H1 (cell line): ENCODE results near the gene SLC24A5. TPM values are rescaled to one million over a fixed set of nuclear protein-coding genes. Genes with fewer than 3 reads are reported as not detected.

Experiments used
- CTCF ChIA-PET: fragments of 300-600 bp; sonication (Branson Sonifier 250); formaldehyde crosslinking; loops from one replicate; lab custom pipeline; 2021; ENCODE audit not compliant: partially characterized antibody; lab: Charles Lee
- POLR2A ChIA-PET: fragments of 300-600 bp; sonication (Branson Sonifier 250); formaldehyde crosslinking; loops from one replicate; lab custom pipeline; 2021; ENCODE audit warnings: inconsistent platforms; ENCODE audit not compliant: partially characterized antibody; lab: Charles Lee
- DNase-seq, 2 experiments: peaks; one replicate each; pipeline versions ENCODE4 v3.0.0 to v3.0.0-alpha.2; 2010 to 2022; ENCODE audit warnings: low spot score in 2 of 2, low read depth in 1 of 2, mixed read lengths in 1 of 2
- FAIRE-seq: peaks from 2 replicates; lab custom pipeline; 2011; peaks lifted over from hg19 to GRCh38; lab: Jason Lieb, UNC
- H2AFZ ChIP-seq: 2 replicates; pipeline ENCODE4 v1.8.1; 2012; ENCODE audit warnings: low read length, inconsistent platforms
- H2AK5ac ChIP-seq: 2 replicates; pipeline ENCODE4 v1.6.1; 2013; ENCODE audit warnings: low read depth, low read length
- H2BK120ac ChIP-seq: replicated peaks from 2 replicates; pipeline ENCODE3; 2013; ENCODE audit warnings: low read depth, low read length, inconsistent platforms
- H2BK12ac ChIP-seq: 2 replicates; pipeline ENCODE4 v1.6.1; 2013; ENCODE audit warnings: low read depth, low read length
- H2BK15ac ChIP-seq: 2 replicates; pipeline ENCODE4 v1.6.1; 2013; ENCODE audit warnings: low read length
- H2BK20ac ChIP-seq: 2 replicates; pipeline ENCODE4 v1.6.1; 2013; ENCODE audit warnings: low read length
- H2BK5ac ChIP-seq: 2 replicates; pipeline ENCODE4 v1.6.1; 2013; ENCODE audit warnings: low read depth, low read length
- H3K14ac ChIP-seq: 2 replicates; pipeline ENCODE4 v1.6.1; 2013; ENCODE audit warnings: inconsistent platforms; ENCODE audit not compliant: insufficient read length
- H3K18ac ChIP-seq: 2 replicates; pipeline ENCODE4 v1.6.1; 2013; ENCODE audit warnings: low read length; ENCODE audit errors: extremely low read depth
- H3K23ac ChIP-seq: 2 replicates; pipeline ENCODE4 v1.6.1; 2013; ENCODE audit warnings: inconsistent platforms; ENCODE audit not compliant: insufficient read length
- H3K23me2 ChIP-seq: 2 replicates; pipeline ENCODE4 v1.6.1; 2013; ENCODE audit warnings: low read depth, low read length
- H3K27ac ChIP-seq: 2 replicates; pipeline ENCODE4 v1.6.1; 2011; ENCODE audit warnings: low read depth, low read length, inconsistent platforms
- H3K27me3 ChIP-seq, 4 experiments: replicated peaks in 1 of 4; 1 replicate in 1 of 4; 2 replicates in 3 of 4; pipeline versions ENCODE4 v1.6.1 to v1.8.1; 2011 to 2013; ENCODE audit warnings: low read length in 3 of 4, mild to moderate bottlenecking in 3 of 4, inconsistent platforms in 2 of 4, mixed read lengths in 2 of 4, moderate library complexity in 1 of 4; ENCODE audit not compliant: control insufficient read depth in 3 of 4, insufficient read depth in 3 of 4; ENCODE audit errors: extremely low read depth in 1 of 4
- H3K36me3 ChIP-seq, 4 experiments: 2 replicates each; pipeline versions ENCODE4 v1.6.1 to v1.8.1; 2011 to 2013; ENCODE audit warnings: mild to moderate bottlenecking in 4 of 4, low read length in 3 of 4, moderate library complexity in 2 of 4, control low read depth in 1 of 4, inconsistent platforms in 1 of 4; ENCODE audit not compliant: insufficient read depth in 4 of 4, control insufficient read depth in 2 of 4
- H3K4ac ChIP-seq: replicated peaks from 2 replicates; pipeline ENCODE3; 2013; ENCODE audit warnings: low read length, low read depth, mixed read lengths, inconsistent platforms; ENCODE audit not compliant: insufficient read length
- H3K4me1 ChIP-seq, 4 experiments: replicated peaks in 1 of 4; 1 replicate in 1 of 4; 2 replicates in 3 of 4; pipeline versions ENCODE4 v1.6.1 to v1.8.1; 2011 to 2013; ENCODE audit warnings: low read length in 3 of 4, inconsistent platforms in 2 of 4, mixed read lengths in 1 of 4; ENCODE audit not compliant: insufficient read depth in 4 of 4, control insufficient read depth in 3 of 4
- H3K4me2 ChIP-seq, 2 experiments: 2 replicates each; pipeline versions ENCODE4 v1.6.1 to v1.8.1; 2011 to 2013; ENCODE audit warnings: low read depth in 2 of 2, low read length in 2 of 2, control low read depth in 1 of 2, inconsistent platforms in 1 of 2, mild to moderate bottlenecking in 1 of 2; ENCODE audit not compliant: insufficient read depth in 1 of 2
- H3K4me3 ChIP-seq, 4 experiments: fragments of 200-600, 300-600 bp in 1 of 4; sonication (generic), shearing (Covaris generic), sonication (Bioruptor Twin) in 1 of 4; 2 replicates each; pipeline versions ENCODE4 v1.5.1 to v1.8.1; 2011 to 2016; ENCODE audit warnings: low read length in 4 of 4, low read depth in 3 of 4, control low read depth in 2 of 4, inconsistent platforms in 2 of 4, mild to moderate bottlenecking in 2 of 4, mixed read lengths in 1 of 4, moderate library complexity in 1 of 4; ENCODE audit not compliant: insufficient read depth in 2 of 4; ENCODE audit errors: extremely low read depth in 1 of 4
- H3K56ac ChIP-seq: replicated peaks from 2 replicates; pipeline ENCODE3; 2013; ENCODE audit warnings: low read depth, mild to moderate bottlenecking, mixed read lengths, low read length, inconsistent platforms; ENCODE audit not compliant: insufficient read length
- H3K79me1 ChIP-seq: 2 replicates; pipeline ENCODE4 v1.6.1; 2013; ENCODE audit warnings: low read depth, low read length, control low read depth
- H3K79me2 ChIP-seq, 2 experiments: 2 replicates each; pipeline versions ENCODE4 v1.6.1 to v1.8.1; 2012 to 2013; ENCODE audit warnings: low read length in 2 of 2, mild to moderate bottlenecking in 2 of 2, inconsistent platforms in 1 of 2; ENCODE audit not compliant: insufficient read depth in 2 of 2, control insufficient read depth in 1 of 2
- H3K9ac ChIP-seq, 4 experiments: replicated peaks in 1 of 4; 1 replicate in 1 of 4; 2 replicates in 3 of 4; pipeline versions ENCODE4 v1.6.1 to v1.8.1; 2011 to 2013; ENCODE audit warnings: low read depth in 3 of 4, low read length in 3 of 4, control low read depth in 2 of 4, mild to moderate bottlenecking in 2 of 4, moderate library complexity in 2 of 4, inconsistent platforms in 1 of 4; ENCODE audit errors: extremely low read depth in 1 of 4
- H3K9me3 ChIP-seq, 2 experiments: 2 replicates each; pipeline versions ENCODE4 v1.6.1 to v1.8.1; 2012 to 2013; ENCODE audit warnings: mild to moderate bottlenecking in 2 of 2, moderate library complexity in 2 of 2, control low read depth in 1 of 2, inconsistent platforms in 1 of 2, low read depth in 1 of 2, low read length in 1 of 2, mixed read lengths in 1 of 2; ENCODE audit not compliant: insufficient read depth in 2 of 2
- H4K20me1 ChIP-seq, 2 experiments: replicated peaks in 1 of 2; 2 replicates each; pipeline versions ENCODE3 to v1.8.1; 2011 to 2013; ENCODE audit warnings: inconsistent platforms in 2 of 2, low read length in 2 of 2, mild to moderate bottlenecking in 1 of 2; ENCODE audit not compliant: insufficient read depth in 2 of 2, control insufficient read depth in 1 of 2
- H4K5ac ChIP-seq: 2 replicates; pipeline ENCODE4 v1.6.1; 2013; ENCODE audit warnings: low read length, low read depth, mixed read lengths, inconsistent platforms; ENCODE audit not compliant: insufficient read length
- H4K8ac ChIP-seq: 2 replicates; pipeline ENCODE4 v1.8.0; 2013; ENCODE audit warnings: mild to moderate bottlenecking, moderate library complexity, low read length, inconsistent platforms; ENCODE audit not compliant: insufficient read depth; ENCODE audit errors: extremely low read depth
- H4K91ac ChIP-seq: replicated peaks from 2 replicates; pipeline ENCODE3; 2013; ENCODE audit warnings: low read length, mixed read lengths, inconsistent platforms; ENCODE audit not compliant: insufficient read length
- MAFK ChIP-seq: IDR thresholded peaks from 2 replicates; pipeline ENCODE4 v1.6.1; 2012; ENCODE audit warnings: low read depth, mild to moderate bottlenecking, improper control_type of control experiment, low read length
- NRF1 ChIP-seq: IDR thresholded peaks from 2 replicates; pipeline ENCODE4 v1.6.1; 2011; ENCODE audit warnings: mild to moderate bottlenecking, low read depth, low read length, improper control_type of control experiment
- WGBS, 2 experiments: shearing (Covaris generic) in 1 of 2; methylation state at CpG; one replicate each; pipeline versions ENCODE4 v1.1.6 to v1.1.7; 2013 to 2015; ENCODE audit warnings: low lambda C conversion rate in 2 of 2, mixed read lengths in 2 of 2, inconsistent platforms in 1 of 2, low coverage in 1 of 2, missing lambda C conversion rate in 1 of 2; ENCODE audit not compliant: insufficient replicate concordance in 2 of 2, insufficient coverage in 1 of 2, insufficient read length in 1 of 2; ENCODE audit errors: extremely low coverage in 1 of 2, missing lambda C conversion rate in 1 of 2; 5-methylcytosine and 5-hydroxymethylcytosine counted together
- polyA plus RNA-seq, 7 experiments: library from polyadenylated mRNA; depleted of rRNA in 3 of 7; stranded (reverse) in 5 of 7; unstranded in 2 of 7; fragments of >200 nt in 5 of 7; fragments of 200-250 nt in 2 of 7; gene quantifications; 1 replicate in 5 of 7; 2 replicates in 1 of 7; 4 replicates in 1 of 7; pipeline versions ENCODE4 v1.2.1 to v1.2.3, GENCODE V29; 2011 to 2013; ENCODE audit warnings: missing spikeins in 2 of 7, mixed read lengths in 2 of 7
- total RNA-seq: library from RNA; stranded (reverse); fragmentation: NEBNext Ultra II Directional; extraction: Animal tissue kit (Norgen Biotek cat#: 25700); gene quantifications from 2 replicates; pipeline ENCODE4 v1.2.1, GENCODE V29; 2021

SLC24A5 gene
- total and polyA plus RNA-seq, 2 of the 8 experiments (the other 6 are each of a cell fraction or from before 2014, with no cell fraction given): not detected

DNA sequence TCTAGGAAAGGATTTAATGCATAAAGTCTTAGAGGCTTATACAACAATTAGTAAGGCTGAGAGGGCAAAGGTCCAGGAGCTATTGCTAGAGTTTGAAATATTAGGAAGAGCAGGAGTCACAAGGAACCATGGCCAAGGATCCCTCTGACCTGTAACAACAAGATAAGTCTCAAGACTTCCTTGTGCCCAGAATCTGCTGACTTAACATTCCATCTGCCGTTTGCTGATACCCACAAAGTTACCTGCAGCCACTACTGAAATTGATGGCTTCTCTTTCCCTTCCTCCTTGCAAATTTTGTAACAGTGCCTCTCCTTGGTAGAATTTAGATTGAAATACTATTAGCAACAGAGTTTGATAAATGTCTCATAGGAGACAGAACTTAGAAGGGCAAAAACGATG lies 62.0 kb downstream of the SLC24A5 start:
- H3K18ac ChIP-seq: no peak overlapping the region
- no peaks in the 10 kb centered on the region for H3K23me2 ChIP-seq
- H4K91ac ChIP-seq: no peak overlapping the region
- CTCF ChIA-PET: interaction anchor here (1.1 kb wide), 1 partner anchor 101 kb away, joined by 3 read pairs; no protein-coding TSS in a partner anchor
- peaks cover 0 to 8% (median 0%) of the 10 kb centered on the region in 4 experiments; a peak in 1 of 7 replicates for H3K4me1 ChIP-seq
- no peaks in the 10 kb centered on the region for H3K9me3 ChIP-seq
- H3K27me3 ChIP-seq: no peaks in the 10 kb centered on the region
- no peak overlapping the region for H2AK5ac ChIP-seq
- no peaks in the 10 kb centered on the region for H3K79me2 ChIP-seq
- no peak overlapping the region for H4K8ac ChIP-seq
- no peak overlapping the region for H3K4ac ChIP-seq
- H3K4me3 ChIP-seq: no peak overlapping the region
- no peak overlapping the region for H2BK5ac ChIP-seq
- H4K20me1 ChIP-seq: no peaks in the 10 kb centered on the region
- H4K5ac ChIP-seq: no peak overlapping the region
- H2BK15ac ChIP-seq: no peak overlapping the region
- H3K79me1 ChIP-seq: no peaks in the 10 kb centered on the region
- H2BK20ac ChIP-seq: no peak overlapping the region
- H2BK12ac ChIP-seq: no peak overlapping the region
- no peak overlapping the region for H2BK120ac ChIP-seq
- no peak overlapping the region for H3K27ac ChIP-seq
- peak; percentile 30; the same call in 1 of the 2 replicates for TF ChIP-seq MAFK
- no peak for TF ChIP-seq NRF1
- H3K56ac ChIP-seq: no peak overlapping the region
- POLR2A ChIA-PET: no interaction called here
- H3K36me3 ChIP-seq: no peaks in the 10 kb centered on the region
- no peak overlapping the region for H3K23ac ChIP-seq
- 84% methylated on average over 2 of the region's 2 CpGs; no CpG with 5 or more reads in 1 of the 2 experiments for WGBS, 2 experiments
- no peak overlapping the region for H3K4me2 ChIP-seq
- H2AFZ ChIP-seq: no peak overlapping the region
- FAIRE-seq: no peak
- no peak for DNase-seq
- H3K9ac ChIP-seq: no peak overlapping the region
- H3K14ac ChIP-seq: no peak overlapping the region
